ENCODE measurements around the gene KISS1.

Gene KISS1

DNA sequence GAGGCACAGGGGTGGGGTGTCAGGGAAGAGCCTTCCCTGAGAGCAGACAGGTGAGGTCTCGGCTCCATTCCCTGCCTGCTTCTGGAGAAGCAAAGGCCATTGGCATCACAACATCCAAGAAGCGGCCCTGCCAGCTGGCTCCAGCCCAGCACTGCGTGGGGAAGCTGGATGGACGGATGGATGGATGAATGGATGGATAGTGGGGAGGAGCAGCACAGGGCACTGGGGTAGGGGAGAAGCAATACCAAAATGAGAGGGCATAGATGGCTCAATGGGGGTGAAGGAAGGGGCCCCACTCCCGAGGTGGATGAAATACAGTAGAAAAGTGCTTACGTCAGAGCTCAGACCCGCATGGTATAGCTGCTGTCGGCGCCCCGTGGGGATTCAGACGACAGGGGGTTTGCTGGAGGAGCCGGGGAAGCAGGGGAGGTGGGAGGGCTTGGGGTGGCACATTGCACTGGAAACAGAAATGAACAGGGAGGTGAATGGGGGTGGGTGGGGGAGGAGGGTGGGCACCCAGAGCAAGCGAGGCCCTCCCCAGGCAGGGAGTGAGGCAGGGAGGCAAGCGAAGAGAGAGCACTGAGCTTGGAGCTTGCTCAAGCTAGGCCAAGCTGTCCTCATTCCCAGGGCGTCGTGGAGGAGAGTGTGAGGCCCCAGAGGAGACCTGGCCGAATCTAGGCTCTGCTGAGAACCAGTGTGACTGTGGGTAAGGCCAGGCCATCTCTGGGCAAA lies 27.0 kb upstream of the KISS1 start:
- TF ChIP-seq EGR1 (IDR thresholded peaks at IDR 0.05) (no peak), RAD21 (IDR thresholded peaks at IDR 0.05; ENCODE audit: low read depth) (no peak), TCF12 (IDR thresholded peaks at IDR 0.05; ENCODE audit: low read depth) (no peak), EP300 (IDR thresholded peaks at IDR 0.05; ENCODE audit: borderline replicate concordance) (no peak), CREB1 (IDR thresholded peaks at IDR 0.05; ENCODE audit: low read depth) (no peak), TAF1 (IDR thresholded peaks at IDR 0.05; ENCODE audit: low read depth) (no peak), YY1 (IDR thresholded peaks at IDR 0.05; ENCODE audit: low read depth) (no peak), ZBTB7A (IDR thresholded peaks at IDR 0.05; ENCODE audit: low read depth) (no peak), NFIC (IDR thresholded peaks at IDR 0.05) (no peak), FOXM1 (IDR thresholded peaks at IDR 0.05; ENCODE audit: borderline replicate concordance, low read depth) (no peak), CEBPB (IDR thresholded peaks at IDR 0.05) (no peak), TEAD4 (IDR thresholded peaks at IDR 0.05) (no peak)
- TF ChIP-seq, protein P1, sequence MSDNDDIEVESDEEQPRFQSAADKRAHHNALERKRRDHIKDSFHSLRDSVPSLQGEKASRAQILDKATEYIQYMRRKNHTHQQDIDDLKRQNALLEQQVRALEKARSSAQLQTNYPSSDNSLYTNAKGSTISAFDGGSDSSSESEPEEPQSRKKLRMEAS (IDR thresholded peaks at IDR 0.05), result no peak
- TF ChIP-seq, protein P2, sequence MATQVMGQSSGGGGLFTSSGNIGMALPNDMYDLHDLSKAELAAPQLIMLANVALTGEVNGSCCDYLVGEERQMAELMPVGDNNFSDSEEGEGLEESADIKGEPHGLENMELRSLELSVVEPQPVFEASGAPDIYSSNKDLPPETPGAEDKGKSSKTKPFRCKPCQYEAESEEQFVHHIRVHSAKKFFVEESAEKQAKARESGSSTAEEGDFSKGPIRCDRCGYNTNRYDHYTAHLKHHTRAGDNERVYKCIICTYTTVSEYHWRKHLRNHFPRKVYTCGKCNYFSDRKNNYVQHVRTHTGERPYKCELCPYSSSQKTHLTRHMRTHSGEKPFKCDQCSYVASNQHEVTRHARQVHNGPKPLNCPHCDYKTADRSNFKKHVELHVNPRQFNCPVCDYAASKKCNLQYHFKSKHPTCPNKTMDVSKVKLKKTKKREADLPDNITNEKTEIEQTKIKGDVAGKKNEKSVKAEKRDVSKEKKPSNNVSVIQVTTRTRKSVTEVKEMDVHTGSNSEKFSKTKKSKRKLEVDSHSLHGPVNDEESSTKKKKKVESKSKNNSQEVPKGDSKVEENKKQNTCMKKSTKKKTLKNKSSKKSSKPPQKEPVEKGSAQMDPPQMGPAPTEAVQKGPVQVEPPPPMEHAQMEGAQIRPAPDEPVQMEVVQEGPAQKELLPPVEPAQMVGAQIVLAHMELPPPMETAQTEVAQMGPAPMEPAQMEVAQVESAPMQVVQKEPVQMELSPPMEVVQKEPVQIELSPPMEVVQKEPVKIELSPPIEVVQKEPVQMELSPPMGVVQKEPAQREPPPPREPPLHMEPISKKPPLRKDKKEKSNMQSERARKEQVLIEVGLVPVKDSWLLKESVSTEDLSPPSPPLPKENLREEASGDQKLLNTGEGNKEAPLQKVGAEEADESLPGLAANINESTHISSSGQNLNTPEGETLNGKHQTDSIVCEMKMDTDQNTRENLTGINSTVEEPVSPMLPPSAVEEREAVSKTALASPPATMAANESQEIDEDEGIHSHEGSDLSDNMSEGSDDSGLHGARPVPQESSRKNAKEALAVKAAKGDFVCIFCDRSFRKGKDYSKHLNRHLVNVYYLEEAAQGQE (IDR thresholded peaks at IDR 0.05; ENCODE audit: low read depth), result no peak
- TF ChIP-seq, protein P3, sequence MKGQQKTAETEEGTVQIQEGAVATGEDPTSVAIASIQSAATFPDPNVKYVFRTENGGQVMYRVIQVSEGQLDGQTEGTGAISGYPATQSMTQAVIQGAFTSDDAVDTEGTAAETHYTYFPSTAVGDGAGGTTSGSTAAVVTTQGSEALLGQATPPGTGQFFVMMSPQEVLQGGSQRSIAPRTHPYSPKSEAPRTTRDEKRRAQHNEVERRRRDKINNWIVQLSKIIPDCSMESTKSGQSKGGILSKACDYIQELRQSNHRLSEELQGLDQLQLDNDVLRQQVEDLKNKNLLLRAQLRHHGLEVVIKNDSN (IDR thresholded peaks at IDR 0.05), result no peak

DNA sequence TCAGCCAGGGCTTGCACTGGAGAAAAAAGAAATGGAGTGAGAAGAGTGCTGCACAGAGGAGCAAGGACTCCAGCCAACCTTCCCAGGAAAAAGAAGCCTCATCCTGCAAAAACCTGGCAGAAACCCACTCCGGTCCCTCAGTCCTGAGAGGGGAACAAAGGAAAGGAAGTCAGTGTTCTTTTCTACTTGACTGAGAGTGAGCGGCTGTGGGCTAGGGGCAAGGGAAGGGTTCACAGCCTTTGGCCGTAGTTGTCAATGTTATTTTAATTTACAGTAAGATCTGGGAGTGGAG lies 26.4 kb upstream of the KISS1 start:
- TF ChIP-seq, protein P1 (IDR thresholded peaks at IDR 0.05), result no peak
- TF ChIP-seq NFIC (IDR thresholded peaks at IDR 0.05) (no peak), TCF12 (IDR thresholded peaks at IDR 0.05; ENCODE audit: low read depth) (no peak), FOXM1 (IDR thresholded peaks at IDR 0.05; ENCODE audit: borderline replicate concordance, low read depth) (no peak), RAD21 (IDR thresholded peaks at IDR 0.05; ENCODE audit: low read depth) (no peak), CEBPB (IDR thresholded peaks at IDR 0.05) (no peak), YY1 (IDR thresholded peaks at IDR 0.05; ENCODE audit: low read depth) (no peak), TAF1 (IDR thresholded peaks at IDR 0.05; ENCODE audit: low read depth) (no peak), EGR1 (IDR thresholded peaks at IDR 0.05) (no peak), ZBTB7A (IDR thresholded peaks at IDR 0.05; ENCODE audit: low read depth) (no peak), CREB1 (IDR thresholded peaks at IDR 0.05; ENCODE audit: low read depth) (no peak), TEAD4 (IDR thresholded peaks at IDR 0.05) (no peak), EP300 (IDR thresholded peaks at IDR 0.05; ENCODE audit: borderline replicate concordance) (no peak)
- TF ChIP-seq, protein P2 (IDR thresholded peaks at IDR 0.05; ENCODE audit: low read depth), result no peak
- TF ChIP-seq, protein P3 (IDR thresholded peaks at IDR 0.05), result no peak

DNA sequence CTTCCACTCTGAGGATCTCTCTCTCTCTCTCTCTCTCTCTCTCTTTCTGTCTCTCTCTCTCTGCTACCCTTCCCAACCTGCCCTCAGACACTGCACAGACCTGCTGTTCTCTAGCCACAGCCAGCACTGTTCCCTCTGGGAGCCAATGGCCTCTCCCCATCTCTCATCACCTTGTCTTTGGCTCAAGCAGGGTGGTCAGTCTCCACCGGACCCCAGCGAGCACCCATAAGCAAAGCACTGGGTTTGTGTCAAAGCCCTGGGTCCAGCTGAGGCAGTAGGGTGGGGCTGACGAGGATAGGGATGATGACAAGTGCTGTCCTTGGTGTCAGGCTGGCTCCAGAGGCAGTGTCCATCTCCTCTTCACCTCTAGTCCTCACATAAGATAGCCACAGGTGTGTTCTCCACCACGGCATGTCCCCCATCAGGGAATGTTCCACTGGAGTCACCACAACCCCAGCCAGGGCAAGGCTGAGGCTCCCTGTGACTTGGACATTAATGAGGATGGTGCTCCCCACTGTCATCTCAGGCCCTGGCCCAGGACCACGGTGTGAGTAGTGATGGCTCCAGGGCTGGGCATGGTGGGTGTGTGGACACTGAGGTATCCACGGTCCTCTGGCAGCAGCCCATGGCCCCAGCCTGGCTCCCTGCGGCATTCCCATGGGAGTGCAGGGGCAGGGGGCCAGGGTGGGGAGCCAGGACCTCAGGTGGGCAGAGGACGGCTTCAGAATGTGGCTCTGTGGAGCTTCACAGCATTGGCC lies 25.9 kb upstream of the KISS1 start:
- TF ChIP-seq CREB1 (IDR thresholded peaks at IDR 0.05; ENCODE audit: low read depth) (no peak), FOXM1 (IDR thresholded peaks at IDR 0.05; ENCODE audit: borderline replicate concordance, low read depth) (no peak), EGR1 (IDR thresholded peaks at IDR 0.05) (no peak), RAD21 (IDR thresholded peaks at IDR 0.05; ENCODE audit: low read depth) (no peak), TEAD4 (IDR thresholded peaks at IDR 0.05) (no peak), NFIC (IDR thresholded peaks at IDR 0.05) (no peak), TCF12 (IDR thresholded peaks at IDR 0.05; ENCODE audit: low read depth) (no peak), ZBTB7A (IDR thresholded peaks at IDR 0.05; ENCODE audit: low read depth) (no peak), EP300 (IDR thresholded peaks at IDR 0.05; ENCODE audit: borderline replicate concordance) (no peak), CEBPB (IDR thresholded peaks at IDR 0.05) (no peak), TAF1 (IDR thresholded peaks at IDR 0.05; ENCODE audit: low read depth) (no peak), YY1 (IDR thresholded peaks at IDR 0.05; ENCODE audit: low read depth) (no peak)
- TF ChIP-seq, protein P3 (IDR thresholded peaks at IDR 0.05), result no peak
- TF ChIP-seq, protein P1 (IDR thresholded peaks at IDR 0.05), result no peak
- TF ChIP-seq, protein P2 (IDR thresholded peaks at IDR 0.05; ENCODE audit: low read depth), result no peak
